GM19372 (cell line): Measurements from ENCODE around the gene NOD1.
"Not testable (repeated sequence)": the region's sequence is repeated elsewhere in the genome, so short reads cannot be mapped to it uniquely, and the experiment has no call there.

Experiments used
- ATAC-seq: cut with Tn5 transposase; IDR thresholded peaks from one replicate; pipeline ENCODE4 v1.9.1; 2021; ENCODE audit warnings: mild to moderate bottlenecking, low read depth, moderate library complexity; ENCODE audit not compliant: unreplicated experiment

Gene NOD1

GRCh38 chr7:30424506-30424905 lies 54.1 kb downstream of the NOD1 start:
- no peak for ATAC-seq

DNA sequence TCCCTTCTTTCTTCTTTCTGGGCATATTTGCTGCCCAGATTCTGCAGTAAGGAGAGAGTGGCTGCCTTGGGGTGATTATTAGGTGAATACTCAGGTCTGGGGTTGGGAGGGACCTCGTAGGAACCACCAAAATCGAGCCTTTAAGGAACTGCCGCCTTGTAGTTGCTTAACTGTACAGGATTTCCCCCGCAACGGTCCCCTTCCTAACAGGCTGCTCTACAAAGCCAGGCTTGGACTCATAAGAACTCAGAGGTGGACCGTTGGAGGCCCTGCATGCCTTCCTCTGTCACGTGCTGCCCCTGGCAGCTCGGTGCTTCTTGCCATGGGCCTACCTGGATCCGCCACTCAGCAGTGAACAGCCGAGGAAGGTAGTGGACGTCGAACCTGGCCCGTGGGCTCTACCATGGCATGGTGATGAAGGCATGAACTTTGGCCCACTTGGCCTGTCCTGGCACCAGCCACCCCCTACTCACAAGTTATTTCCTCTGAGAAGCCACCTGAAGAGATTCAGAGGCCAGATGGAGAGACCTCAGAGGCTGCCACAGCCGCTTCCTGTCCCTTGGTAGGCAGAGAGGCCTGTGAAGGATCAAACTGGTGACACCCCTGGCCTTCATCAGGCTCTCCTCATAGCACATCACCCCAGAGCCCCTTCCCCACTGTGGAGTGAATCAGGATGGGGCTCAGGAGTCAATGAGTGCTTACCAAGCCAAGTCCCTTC lies 54.6 kb downstream of the NOD1 start:
- ATAC-seq = no peak

- no peak for ATAC-seq
Observed at GRCh38 chr7:30422922-30423321, 55.7 kb downstream of the NOD1 start.

- ATAC-seq = no peak
Observed at GRCh38 chr7:30421647-30422196, 56.9 kb downstream of the NOD1 start.

DNA sequence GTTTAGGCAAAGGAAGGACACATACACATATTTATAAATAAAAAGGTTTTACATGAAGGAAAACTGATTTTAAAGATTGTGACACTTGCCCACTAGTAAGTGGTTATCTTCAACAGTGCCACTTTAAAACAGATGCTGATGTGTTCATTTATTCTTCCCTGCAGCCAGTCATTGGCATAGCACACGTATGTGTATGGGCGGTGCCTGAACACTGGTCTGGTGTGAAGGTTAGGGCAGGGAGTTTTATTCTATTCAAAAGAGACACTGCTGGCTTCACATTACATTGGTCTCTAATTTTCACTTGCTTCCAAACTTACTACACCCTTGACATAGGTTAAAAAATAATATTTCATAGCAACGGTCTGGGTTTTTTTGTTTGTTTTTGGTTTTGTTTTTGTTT lies 57.9 kb downstream of the NOD1 start:
- no peak for ATAC-seq

DNA sequence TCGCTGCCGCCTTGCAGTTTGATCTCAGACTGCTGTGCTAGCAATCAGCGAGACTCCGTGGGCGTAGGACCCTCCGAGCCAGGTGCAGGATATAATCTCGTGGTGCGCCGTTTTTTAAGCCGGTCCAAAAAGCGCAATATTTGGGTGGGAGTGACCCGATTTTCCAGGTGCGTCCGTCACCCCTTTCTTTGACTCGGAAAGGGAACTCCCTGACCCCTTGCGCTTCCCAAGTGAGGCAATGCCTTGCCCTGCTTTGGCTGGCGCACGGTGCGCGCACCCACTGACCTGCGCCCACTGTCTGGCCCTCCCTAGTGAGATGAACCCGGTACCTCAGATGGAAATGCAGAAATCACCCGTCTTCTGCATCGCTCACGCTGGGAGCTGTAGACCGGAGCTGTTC lies 58.5 kb downstream of the NOD1 start:
- not testable (repeated sequence) for ATAC-seq

GRCh38 chr7:30413864-30414263 lies 64.7 kb downstream of the NOD1 start:
- ATAC-seq = no peak

- no peak for ATAC-seq
Observed at GRCh38 chr7:30412782-30413504, 65.6 kb downstream of the NOD1 start.

DNA sequence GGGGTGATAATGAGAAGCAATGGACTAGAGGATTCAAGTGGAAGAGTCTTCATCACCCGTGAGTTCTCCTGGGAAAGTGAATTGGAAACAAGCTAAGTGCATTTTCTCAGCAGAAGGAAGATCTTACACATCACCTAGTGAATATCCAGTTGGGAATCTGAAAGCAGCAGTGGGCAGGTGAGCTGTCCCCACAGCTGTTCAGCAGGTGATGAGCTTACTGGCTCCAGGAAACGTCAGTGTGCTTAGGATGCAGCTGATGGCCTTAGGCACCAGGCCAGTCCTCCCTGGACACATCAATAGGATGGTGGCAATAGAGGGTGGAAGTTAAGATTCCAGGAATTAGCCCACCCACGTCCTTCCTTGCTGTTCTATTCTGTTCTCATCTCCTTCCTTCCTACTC lies 66.7 kb downstream of the NOD1 start:
- ATAC-seq = no peak

DNA sequence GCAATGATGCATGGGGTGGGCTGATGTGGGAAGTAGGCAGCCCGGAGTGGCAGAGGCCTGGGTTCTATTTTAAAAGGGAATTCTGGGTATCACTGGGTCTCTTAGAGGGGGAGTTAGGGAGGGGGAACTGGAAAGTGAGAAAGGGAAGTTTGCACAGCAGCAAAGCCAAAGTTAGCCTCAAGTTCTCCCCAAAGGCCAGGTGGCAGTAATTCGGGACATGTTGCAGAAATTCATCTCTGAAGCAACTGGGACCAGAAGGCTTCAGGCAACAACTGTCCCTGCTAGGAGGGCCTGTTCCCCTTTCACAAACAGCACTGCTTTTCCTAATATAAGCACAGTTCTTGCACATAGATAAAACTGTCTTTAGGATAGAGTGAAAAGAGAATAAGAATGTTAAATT lies 67.4 kb downstream of the NOD1 start:
- ATAC-seq = no peak

GRCh38 chr7:30406664-30407425 lies 71.7 kb downstream of the NOD1 start:
- no peak for ATAC-seq

DNA sequence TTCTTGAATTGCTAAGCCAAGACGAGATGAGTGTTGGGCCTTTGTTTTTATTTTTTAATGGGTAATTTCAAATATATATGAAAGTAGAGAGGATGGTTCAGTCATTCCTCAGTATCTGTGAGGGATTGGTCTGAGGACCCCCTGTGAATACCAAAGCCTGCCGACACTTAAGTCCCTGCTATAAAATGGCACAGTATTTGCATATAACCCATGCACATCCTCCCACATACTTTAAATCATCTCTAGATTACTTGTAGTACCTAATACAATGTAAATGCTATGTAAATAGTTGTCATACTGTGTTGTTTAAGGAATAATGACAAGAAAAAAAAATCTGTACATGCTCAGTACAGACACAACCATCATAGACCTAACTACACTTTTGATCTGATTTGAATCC lies 73.4 kb downstream of the NOD1 start:
- ATAC-seq = no peak

DNA sequence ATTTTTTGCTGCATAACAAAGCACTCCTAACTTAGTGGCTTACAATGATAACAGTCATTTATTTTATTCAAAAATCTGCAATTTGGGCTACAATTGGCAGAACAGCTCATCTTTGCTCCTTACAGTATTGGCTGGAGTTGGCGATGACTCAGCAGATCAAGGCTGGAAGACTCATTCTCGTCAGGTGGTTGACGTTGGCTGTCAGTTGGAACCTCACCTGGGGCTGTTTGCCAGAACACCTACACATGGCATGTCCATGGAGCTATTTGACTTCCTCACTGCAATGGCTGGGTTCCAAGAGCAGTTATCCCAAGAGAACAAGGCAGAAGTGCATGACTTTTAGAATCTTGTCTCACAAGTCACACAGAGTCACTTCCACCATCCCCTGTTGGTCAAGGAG lies 75.1 kb downstream of the NOD1 start:
- ATAC-seq = no peak

- no peak for ATAC-seq
Observed at GRCh38 chr7:30396389-30396788, 82.2 kb downstream of the NOD1 start.

DNA sequence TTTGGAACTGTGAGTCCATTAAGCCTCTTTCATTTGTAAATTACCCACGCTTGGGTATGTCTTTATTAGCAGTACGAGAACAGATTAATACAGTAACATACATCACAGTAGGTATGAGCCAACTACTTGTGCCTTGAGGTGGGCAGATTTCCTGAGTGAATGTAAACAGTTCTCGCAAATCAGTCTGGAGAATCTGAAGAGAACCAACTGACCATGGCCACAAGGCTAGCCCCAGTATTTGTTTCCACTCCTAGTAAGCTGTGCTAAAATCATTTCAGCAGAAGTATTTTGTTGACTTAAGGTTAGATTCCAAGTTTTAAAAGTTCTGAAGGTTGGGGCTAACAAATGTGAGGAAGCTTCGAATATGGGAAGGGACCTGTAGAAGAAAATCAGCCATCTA lies 82.9 kb downstream of the NOD1 start:
- ATAC-seq = no peak

GRCh38 chr7:30391806-30392205 lies 86.8 kb downstream of the NOD1 start:
- no peak for ATAC-seq

- ATAC-seq = no peak
Observed at GRCh38 chr7:30390736-30391636, 87.6 kb downstream of the NOD1 start.

DNA sequence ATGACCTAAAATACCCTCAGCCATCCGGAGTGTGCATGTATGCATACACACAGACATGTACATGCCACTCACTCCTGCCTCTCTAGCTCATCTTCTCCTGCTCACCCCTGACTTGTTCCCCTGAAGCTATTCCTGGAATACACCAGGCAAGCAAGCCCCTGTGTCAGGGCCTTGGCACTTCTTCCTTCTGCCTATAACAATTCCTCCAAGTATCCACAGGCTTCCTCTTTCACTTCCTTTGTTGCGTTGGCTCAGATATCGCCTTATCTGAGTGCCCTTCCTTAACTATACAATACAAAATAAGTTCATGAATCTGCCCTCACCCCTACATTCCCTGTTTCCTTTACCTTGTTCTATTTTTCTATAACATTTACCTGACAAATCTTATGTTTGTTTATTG lies 88.8 kb downstream of the NOD1 start:
- no peak for ATAC-seq

GRCh38 chr7:30382607-30383006 lies 96.0 kb downstream of the NOD1 start:
- ATAC-seq = no peak

DNA sequence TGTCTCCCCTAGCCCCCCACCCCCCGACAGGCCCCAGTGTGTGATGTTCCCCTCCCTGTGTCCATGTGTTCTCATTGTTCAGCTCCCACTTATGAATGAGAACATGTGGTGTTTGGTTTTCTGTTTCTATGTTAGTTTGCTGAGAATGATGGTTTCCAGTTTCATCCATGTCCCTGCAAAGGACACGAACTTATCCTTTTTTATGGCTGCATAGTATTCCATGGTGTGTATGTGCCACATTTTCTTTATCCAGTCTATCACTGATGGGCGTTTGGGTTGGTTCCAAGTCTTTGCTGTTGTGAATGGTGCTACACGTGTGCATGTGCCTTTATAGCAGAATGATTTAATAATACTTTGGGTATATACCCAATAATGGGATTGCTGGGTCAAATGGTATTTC lies 97.8 kb downstream of the NOD1 start:
- ATAC-seq = not testable (repeated sequence)
